GM21737 (cell line): ENCODE results near the gene CTNNA2.
"Not testable (repeated sequence)": the region's sequence is repeated elsewhere in the genome, so short reads cannot be mapped to it uniquely, and the experiment has no call there.

ENCODE experiments used
- ATAC-seq: cut with Tn5 transposase; IDR thresholded peaks from one replicate; pipeline ENCODE4 v1.9.1; 2021; ENCODE audit warnings: mild to moderate bottlenecking, moderate library complexity; ENCODE audit not compliant: unreplicated experiment

CTNNA2 gene

DNA sequence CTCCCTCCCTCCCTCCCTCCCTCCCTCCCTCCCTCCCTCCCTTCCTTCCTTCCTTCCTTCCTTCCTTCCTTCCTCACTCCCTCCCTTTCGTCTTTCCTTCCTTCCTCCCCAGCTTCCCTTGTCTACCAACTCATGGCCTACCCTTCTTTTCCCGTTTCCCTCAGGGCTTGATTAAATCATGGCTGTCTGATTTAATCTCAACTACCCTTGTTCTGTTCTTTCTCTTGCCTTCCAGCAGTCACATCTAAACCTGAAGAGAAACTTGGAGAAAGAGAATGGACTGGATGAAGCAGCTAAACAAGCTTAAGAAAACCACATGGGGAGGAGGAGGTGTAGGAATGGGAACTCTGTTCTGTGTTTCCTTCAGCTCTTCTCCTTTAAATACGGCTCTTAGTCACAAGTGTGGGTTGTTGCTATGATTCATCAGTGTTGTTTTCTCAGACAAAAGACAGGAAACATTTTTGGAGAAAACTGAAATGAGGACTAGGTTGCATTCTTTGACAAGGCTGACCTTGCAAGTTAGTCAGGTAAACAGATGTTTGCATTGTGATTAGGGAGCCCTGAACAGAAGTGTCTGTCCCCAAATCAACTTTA lies 613.8 kb downstream of the CTNNA2 start:
- ATAC-seq = no peak

DNA sequence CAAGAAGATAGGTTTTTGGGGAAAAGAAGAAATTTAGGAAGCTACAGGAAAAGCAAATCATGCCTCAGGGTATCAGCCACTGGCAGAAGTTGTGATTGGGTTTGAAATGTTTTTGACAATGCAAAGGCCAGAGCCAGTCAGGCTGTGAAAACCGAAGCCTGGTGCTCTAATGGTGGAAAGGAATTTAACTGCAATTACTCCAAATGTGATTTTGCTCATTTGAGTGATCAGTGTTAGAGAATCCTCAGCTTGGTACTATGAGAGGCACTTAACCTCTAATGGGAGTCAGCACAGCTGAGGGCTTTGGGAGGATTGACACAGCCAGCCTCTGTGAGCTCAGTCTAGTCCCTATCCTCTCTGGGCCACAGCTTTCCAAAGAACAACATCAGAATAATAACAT lies 615.2 kb downstream of the CTNNA2 start:
- ATAC-seq = no peak

DNA sequence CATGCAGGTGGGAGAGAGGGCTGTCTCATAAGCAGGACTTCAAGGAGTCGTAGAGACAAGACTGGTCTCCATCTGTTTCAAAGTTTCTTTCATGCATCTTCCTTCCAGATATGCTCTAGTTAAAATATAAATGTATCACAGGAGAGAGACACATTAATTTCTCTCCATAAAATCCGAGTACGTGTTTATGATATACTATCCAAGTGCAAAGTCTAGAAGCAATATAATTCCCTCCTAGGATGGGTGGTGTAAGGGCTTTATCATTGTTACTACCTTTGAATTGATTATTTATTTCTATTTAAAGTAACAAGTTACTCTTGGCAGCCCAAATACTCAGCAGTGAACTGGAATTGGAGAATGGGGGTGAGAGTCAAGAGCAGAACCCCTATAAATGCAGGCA lies 619.4 kb downstream of the CTNNA2 start:
- no peak for ATAC-seq

DNA sequence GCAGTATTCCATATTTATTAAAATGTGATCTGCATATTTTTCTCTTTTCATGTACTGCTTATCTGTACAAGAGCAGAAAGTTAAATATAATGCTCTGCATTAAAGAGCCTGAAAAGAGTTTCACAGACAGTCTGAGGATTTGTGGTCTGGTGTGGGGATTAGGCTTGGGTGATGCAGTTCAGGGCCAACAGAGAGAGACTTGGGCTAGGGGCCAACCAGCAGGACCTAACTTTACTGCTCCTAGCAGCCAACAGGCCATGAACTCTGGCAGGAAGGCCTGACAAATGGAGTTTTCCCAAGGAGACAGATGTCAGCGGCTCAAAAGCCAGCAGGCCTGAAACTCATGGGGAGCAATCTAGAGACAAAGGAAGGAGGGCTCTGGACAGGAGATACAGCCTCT lies 622.1 kb downstream of the CTNNA2 start:
- no peak for ATAC-seq

DNA sequence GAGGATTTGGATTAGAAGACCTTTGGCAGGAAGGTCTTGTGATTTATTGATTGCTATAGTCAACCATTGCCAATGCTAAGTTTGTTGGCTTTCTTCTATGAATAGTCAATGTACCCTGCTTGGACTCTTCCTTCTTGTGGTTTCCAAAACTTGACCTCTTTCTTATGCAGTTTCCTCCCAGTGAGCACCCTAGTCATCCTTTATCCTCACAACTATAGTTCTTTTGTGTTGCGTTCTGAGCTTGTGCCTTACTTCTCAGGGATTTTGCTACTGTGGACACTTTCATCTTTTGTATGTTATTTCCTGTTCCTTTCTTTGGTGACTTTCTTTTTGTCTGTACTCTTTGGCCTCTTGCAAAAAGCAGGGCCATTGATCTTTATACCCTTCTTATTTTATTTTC lies 623.5 kb downstream of the CTNNA2 start:
- ATAC-seq = no peak

DNA sequence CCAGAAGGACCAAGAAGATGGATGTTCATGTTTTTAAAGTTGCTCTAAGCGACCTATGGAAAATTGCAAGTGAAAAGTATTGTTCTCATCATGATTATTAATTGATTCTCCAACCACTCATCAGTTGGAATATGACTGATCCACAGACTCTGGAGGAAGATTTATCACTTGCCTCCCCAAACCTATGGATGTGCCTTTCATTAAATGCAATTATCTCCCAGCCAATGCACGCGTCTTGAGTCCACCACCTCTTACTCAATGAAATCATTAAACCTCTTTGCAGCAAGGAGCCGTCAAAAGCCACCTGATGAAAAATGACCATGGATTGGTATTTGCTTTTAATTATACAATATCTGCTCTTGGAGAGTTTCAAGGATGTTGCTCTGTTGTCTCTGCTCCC lies 626.1 kb downstream of the CTNNA2 start:
- ATAC-seq = no peak

DNA sequence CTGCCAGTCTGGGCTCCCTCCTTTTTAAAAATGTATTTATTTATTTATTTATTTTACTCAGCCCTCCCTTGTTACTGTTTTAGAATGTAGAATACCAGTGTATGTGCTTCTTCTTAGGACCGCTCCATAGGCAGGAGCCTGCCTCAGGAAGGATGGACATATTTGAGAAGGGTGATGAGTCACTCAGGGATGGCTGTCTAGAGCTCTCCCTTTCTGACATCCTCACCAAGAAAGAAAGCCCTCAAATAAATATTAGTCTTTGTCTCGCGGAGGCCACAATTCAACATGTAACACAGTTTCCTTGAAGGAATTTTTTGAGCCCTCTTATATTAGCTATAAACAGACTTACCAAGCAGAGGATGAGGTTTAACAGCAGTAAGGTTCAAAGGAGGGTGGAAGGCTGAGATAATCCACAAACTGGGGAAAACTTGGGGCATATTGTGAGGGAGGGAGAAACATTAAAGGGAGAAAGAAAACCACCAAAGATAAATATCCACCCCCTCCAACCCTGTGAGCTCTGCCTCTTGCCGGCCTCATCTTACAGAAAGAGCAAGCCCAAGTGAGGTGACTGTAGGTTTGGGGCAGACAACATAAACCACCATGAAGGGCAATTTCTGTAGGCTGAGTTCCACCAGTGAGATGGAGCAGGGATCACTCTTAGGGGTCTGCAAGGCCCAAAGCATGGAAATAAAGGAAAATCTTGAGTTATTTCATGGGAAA lies 628.3 kb downstream of the CTNNA2 start:
- no peak for ATAC-seq

DNA sequence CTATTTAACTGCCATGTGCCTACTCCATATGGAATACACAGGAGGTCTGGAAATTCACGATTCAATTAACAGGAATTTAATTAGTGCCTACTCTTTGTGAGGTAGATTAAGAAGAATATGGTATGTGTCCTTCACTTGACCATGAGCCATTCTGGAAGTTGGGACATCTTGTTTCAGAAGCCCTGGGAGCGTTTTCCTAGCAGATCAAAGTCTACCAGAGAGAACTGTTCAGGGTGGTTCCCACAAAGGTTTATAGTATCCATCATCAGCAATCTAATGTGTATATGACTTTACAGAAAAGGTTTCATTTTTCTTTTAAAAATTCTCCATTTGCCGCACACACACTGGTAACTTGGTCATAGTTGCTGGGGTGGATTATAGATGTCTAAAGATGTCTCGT lies 632.6 kb downstream of the CTNNA2 start:
- no peak for ATAC-seq

DNA sequence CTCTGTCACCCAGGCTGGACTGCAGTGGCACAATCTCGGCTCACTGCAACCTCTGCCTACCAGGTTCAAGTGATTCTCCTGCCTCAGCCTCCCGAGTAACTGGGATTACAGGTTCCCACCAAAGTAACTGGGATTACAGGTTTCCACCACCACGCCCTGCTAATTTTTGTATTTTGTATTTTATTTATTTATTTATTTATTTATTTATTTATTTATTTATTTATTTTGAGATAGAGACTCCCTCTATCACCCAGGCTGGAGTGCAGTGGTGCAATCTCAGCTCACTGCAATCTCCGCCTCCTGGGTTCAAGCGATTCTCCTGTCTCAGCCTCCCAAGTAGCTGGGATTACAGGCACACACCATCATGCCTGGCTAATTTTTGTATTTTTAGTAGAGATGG lies 633.9 kb downstream of the CTNNA2 start:
- not testable (repeated sequence) for ATAC-seq

DNA sequence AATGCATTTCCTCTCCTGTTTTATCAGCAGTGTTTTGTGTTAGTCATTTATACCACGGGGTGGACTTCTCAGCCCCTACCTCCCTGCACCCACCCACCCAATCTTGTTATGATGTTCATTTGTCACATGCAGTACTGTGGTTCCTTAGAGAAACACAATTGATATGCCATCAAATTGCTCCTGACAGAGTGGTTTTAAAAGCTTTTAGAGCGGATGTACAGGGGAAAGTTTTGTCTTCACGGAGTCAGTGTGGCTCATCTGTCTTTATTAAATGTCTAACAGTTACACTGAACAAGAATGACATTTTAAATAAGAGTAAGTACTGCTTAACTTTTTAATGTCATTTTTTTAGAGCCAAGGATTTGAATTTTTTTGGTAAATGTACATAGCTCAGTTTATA lies 634.8 kb downstream of the CTNNA2 start:
- no peak for ATAC-seq

DNA sequence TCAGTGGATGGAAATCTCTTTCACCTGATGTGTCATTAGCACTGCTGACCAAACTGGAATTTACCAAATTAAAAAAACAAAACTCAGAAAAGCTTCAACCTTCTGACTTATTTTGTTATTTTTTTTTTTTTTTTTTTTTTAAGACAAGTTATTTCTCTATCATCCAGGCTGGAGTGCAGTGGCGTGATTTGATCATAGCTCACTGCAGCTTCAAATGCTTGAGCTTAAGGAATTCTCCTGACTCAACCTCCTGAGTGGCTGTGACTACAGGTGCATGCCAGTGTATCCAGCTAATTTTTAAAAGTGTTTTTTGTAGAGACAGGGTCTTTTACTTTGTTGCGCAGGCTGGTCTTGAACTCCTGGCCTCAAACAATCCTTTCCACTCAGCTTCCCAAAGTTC lies 636.1 kb downstream of the CTNNA2 start:
- no peak for ATAC-seq

DNA sequence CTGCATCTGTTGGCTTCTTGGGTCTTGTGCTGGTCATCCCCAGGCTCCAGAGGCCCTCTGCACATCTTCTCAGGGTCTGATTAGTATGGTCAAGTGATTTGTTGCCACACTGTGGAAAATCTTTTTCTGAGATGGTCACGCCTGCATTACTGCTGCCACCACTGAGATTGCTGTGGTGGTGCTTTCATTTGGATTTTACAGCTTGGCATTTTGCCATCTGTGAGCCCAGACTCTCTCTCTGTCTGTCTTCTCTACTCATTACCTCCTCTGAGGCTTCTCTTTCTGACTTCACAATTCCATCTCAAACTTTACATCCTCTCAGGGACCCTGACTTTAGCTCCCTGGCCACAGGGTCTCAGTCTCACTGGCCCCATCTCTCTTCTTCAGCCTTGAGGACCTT lies 637.1 kb downstream of the CTNNA2 start:
- ATAC-seq = no peak

DNA sequence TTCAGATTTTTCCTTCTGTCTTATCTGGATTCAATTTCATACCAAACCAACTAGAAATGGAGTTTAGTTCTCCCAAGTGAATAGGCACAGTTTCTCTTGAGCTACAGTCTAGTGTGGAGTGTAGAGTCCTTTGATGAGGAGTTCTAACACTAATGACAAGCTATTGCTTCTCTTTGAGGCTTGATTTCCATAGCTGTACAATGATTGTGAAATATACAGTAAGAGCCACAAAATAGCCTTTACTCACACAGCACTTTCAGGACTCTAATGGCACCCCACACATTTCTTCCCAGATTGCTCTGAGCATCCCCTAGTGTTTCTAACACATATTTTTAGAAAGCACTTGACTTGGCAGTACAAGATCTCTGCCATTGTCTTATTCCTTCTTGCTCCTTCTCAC lies 638.4 kb downstream of the CTNNA2 start:
- no peak for ATAC-seq

DNA sequence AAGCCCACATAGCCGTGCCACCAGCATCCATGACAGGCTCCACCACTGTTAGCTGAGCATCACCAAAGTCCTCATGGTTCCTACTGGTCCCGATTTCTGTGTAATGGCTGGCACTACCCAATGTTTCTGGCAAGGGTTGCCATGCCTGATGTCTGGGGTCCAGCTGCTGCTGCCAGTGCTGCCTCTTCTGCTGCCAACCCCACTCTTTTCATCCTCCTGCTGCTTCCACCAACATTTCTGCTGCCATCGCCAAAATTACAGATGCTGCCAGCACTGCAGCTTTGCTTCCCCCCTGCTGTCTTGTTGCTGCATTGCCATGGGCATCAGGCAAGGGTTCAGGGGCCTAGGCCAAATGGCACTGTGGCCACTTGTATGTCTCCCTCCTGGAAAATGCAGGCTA lies 638.8 kb downstream of the CTNNA2 start:
- ATAC-seq = no peak

DNA sequence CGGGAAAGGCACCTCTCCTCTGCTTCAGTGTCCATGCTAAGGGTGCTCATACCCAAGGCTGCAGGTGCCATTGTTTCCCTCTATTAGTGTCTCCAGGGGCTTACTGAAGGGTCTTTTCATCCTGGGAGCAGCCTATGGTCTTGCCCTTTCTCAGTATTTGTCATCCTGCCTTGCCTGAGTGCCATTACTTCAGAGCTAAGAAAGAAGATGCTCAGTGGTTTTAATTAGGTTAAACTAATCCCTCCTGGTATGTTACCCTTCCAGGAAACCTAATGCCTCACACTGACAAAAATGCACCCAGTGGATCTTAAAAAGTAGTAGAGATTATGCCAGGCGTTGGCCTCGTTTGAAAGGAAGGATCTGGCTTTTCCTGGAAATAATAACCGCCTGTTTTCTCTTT lies 640.3 kb downstream of the CTNNA2 start:
- ATAC-seq = no peak

DNA sequence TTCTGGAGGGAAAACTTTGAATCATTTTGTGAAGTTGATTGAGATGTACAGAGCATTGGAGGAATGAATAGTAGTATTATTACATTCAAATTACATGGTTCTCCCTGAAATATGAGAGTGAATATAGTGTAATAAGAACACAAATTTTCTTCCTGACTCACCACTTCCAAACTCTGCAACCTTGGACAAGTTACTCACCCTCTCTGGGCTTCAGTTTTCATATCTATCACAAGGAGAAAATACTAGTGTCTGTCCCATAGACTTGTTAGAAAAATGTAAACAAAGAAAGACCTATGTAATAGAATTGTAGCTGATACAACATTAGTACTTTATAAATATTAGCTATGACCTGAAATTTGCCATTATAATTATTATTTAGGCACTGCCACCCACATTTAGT lies 640.9 kb downstream of the CTNNA2 start:
- no peak for ATAC-seq

DNA sequence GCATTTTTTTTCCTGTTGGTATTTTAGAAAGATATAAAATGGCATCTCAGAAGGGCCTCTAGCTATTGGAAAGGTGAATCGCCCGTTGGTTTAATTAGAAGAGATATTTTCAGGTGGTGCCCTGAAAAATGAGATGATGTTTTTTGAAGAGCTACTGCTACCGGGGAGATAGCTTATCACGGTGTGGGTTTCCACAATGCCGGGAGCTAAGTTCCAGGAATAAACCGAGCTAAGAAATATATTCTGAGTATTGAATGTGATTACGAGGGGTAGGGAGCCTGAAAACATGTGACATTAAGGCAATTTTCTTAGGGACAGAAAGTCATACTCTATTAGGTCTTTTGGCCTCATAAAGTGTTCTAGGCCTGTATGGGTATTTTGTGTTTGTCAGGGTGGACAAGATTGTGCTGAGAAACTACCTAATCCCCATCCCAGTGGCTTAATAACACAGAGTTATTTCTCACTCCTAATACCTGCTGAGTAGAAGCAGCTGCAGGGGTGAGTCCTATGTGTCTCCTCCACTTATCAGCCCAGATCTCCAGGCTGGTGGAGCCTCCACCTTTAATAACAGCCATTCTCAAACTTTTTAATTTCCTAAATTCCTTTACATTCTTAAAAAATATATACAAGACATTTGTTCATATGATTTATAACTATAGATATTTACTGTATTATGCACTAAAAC lies 641.5 kb downstream of the CTNNA2 start:
- no peak for ATAC-seq

DNA sequence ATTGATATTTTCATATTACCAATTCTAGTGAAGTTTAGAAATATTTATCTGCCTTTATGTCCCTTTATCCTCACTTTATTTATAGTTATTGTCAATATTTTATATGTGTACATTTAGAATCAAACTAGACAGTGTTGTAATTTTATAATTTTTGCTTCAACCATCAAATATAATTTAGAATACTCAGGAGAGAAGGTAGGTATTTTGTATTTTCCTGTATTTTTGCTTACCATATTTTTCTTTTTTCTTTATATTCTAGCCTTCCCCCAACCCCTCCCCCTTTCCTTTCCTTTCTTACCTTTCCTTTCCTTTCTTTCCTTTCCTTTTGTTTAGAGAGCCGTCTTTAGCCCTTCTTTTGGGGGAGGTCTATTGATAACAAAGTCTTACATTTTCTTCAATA lies 651.5 kb downstream of the CTNNA2 start:
- ATAC-seq = no peak

DNA sequence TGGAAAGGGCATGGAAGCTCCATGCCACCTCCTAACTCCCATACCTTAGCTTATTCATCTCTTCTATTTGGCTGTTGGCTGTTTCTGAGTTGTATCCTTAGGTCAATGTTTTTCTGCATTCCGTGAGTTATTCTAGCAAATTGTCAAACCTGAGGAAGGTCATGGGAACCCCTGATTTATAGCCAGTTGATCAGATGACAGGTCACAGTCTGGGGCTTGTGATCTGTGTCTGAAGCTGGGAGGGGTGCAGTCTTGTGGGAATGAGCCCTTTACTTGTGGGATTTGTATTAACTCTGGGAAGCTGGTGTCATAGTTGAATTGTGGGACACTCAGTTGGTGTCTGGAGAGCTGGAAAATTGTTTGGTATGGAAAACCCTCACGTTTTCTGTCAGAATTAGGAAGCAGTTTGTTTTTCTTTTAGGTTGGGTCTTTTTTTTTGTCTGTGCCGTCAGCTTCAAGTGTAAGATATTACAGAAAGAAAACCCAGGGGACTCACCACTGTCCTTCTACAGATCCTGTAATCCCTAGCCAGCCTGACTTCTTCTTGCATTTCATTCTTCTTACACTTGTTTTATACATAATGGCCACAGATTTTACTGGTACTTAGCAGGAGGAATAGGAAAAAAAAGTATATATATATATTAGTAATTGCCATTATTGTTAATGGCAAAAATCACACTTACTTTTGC lies 653.8 kb downstream of the CTNNA2 start:
- ATAC-seq = no peak

DNA sequence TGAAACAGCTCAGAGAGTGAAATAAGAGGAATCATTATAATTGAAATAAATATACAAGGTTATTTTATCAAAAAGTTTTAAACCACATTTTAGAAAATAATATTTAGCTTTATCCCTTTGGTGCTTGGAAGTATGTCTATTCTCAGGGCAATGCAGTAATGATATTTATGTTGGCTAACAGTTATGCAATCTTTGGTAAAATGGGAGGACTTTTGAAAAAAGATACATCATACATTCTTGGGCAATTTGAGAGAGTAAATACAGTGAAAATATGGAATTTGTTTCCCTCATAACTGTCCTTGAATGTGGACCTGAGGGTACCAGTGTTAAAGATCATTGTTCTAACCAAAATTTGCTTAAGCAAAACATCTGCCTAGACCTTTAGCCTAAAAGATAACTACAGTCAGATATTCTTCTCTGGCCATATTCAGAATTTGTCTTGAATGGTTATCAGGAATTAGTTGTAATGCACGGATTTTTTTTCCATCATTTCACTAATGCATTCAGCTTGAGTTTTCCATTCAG lies 654.5 kb downstream of the CTNNA2 start:
- no peak for ATAC-seq

DNA sequence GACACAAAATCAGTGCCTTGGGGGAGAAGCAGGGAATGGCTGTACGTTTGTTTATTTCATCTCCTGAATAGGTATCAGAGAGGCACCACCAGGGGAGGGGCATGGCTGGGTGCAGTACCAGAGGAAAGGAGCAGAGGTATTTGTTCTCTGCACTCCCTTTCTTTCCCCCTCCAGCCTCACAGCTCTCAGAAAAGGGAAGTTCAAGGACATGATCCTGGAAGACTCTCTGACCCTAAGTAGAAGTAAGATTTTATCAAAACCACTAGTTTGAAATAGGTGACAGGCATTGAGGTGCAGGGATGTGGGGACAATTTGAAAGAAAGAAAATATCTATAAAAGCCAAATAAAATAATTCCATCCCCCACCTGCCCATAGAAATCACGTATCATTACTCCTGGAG lies 655.2 kb downstream of the CTNNA2 start:
- no peak for ATAC-seq

DNA sequence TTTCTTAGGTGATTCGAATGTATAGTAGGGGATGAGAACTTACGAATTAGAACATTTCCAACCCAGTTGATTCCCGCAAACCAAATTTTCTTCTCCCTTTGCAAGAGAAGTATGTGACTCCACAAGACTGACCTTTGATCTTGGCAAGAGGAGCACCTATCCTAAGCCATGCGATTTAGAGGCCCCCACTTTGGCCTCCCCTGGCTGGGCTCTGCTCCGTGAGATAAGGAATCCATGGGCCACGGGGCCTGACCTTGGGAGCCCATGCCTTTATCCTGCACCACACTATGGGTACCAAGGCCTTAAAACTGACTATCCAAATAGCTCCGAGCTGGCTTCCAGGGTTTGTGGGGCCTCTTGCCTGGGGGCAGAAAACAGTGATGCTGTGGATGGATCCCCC lies 656.0 kb downstream of the CTNNA2 start:
- no peak for ATAC-seq
